AG08396 (cell line): Measurements from ENCODE around the gene PGAP6.
"Not testable (repeated sequence)": the region's sequence is repeated elsewhere in the genome, so short reads cannot be mapped to it uniquely, and the experiment has no call there.

Source experiments
- DNase-seq: peaks from one replicate; pipeline ENCODE4 v3.0.0; 2012; ENCODE audit warnings: low spot score, mixed read lengths

Gene PGAP6

DNA sequence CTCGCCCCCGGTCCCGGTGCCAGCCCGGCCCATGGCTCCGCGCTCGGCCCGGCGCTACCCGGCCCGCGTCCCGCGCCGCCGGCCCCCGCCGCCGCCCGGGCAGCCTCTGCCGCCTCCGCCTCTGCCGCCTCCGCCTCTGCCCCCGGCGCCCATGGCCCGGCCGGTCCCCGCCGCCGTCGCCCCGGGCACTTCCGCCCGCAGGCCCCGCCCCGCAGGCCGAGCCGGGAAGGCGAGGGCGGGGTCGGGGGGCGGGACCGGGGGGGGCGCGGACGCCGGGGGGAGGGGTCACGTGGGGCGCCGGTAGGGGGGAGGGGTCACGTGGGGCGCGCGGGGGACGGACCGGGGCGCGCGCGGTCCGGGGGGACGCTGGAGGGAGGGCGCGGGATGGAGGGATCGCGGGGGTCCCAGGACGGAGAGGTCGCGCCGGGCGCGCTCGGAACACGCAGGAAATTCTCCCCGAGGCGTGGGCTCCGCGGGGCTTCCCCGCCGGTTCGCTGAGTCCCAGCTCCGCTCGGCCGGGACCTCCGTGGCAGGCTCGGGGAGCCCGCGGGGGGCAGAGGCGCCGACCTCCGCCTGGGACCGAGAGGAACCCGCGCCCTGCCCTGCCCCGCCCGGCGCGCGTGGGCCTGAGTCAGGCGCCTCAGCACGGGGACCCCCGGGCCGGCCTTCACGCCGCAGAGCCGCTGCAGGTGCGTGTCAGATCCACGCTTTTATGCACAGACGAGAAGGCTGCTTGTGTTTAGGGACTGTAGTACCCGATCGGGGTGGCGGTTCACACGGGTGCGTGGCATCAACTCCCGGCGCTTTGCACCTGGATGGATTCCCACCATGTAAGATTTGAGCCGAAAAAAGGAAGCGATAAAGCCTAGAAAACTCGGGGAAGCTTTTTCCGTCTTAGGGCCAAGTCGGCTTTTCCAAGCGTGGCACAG is at the start of gene PGAP6:
Gene PGAP6, minus strand, starts transcription at position 190 of the 929 bp plus-strand sequence. Its CDS starts 157 bp downstream, at position 33.
- peak; percentile 95 for DNase-seq

GRCh38 chr16:430904-431303 is 49.1 kb upstream of the PGAP6 start:
- DNase-seq: no peak

- no peak for DNase-seq
Observed at GRCh38 chr16:427250-427649, 45.5 kb upstream of the PGAP6 start.

GRCh38 chr16:426906-427249 is 45.1 kb upstream of the PGAP6 start:
- DNase-seq: peak; percentile 28

- peak; percentile 40 for DNase-seq
Observed at GRCh38 chr16:426115-426905, 44.5 kb upstream of the PGAP6 start.

GRCh38 chr16:425740-426114 is 43.9 kb upstream of the PGAP6 start:
- DNase-seq: peak; percentile 50

DNA sequence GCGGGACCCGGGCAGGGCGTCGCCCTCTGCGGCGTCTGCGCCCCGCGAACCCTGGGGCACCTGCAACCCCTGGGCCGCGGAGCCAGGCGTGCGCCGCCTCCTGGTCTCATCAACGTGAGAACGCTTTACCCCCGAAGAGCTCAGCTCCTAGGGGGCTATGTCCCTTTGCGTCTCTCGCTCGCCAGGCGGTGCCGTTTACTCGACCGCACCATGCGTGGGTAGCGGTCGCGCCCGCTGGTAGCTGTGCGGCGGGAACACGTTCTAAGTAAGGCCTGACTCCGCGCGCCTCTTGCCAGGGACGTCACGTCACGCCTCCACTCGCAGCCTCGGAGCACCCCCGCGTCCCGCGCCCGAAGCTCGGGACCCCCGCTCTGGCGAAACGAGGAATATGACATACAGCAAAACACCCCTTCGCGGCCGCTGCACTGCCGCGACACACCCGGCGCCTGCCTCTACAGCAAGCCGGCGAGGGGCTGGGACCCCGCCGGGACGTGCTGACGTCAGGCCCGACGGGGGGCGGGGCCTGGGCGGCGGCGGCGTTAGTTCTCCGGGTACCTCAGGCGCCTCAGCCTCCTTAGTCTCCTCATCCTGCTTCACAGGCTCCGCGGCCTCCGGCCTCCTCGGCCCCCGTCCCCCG is 43.4 kb upstream of the PGAP6 start, which contains the start of gene RAB11FIP3:
Gene RAB11FIP3, plus strand, starts transcription at position 568 of the 637 bp plus-strand sequence. CDS start 358 bp downstream, outside the sequence.
- DNase-seq: peak; percentile 87

GRCh38 chr16:424623-425081 is 42.9 kb upstream of the PGAP6 start:
- peak; percentile 47 for DNase-seq

DNA sequence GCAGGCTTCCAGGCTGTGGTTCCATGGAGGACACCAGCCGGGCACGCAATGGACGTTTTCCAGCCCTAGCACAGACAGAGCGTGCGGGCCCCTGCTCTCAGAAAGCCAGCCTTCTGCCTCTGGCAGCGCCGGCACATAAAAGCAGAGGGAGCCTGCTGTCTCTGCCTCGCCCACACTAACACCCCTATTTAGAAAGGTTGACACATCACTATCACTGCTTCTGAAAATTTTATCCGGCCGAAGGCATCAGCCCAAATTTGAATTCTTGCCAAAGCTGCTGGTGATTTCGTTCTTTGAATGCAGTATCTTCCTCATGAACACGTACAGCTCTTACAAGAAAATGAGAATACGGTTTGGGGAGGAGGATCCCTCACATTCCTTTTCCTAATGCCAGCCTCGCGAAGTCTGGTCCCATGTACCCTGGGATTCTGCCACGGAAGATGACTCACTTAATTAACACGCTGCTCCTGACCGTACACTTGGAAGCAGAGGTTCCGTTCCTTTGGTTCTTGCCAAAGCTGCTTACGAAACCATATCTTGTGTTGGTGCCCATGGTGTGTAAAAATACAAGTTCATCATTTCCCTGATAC is 42.4 kb upstream of the PGAP6 start:
- DNase-seq: peak; percentile 94

GRCh38 chr16:422179-422578 is 40.4 kb upstream of the PGAP6 start:
- not testable (repeated sequence) for DNase-seq

- DNase-seq: not testable (repeated sequence)
Observed at GRCh38 chr16:415170-415498, 33.4 kb upstream of the PGAP6 start.

DNA sequence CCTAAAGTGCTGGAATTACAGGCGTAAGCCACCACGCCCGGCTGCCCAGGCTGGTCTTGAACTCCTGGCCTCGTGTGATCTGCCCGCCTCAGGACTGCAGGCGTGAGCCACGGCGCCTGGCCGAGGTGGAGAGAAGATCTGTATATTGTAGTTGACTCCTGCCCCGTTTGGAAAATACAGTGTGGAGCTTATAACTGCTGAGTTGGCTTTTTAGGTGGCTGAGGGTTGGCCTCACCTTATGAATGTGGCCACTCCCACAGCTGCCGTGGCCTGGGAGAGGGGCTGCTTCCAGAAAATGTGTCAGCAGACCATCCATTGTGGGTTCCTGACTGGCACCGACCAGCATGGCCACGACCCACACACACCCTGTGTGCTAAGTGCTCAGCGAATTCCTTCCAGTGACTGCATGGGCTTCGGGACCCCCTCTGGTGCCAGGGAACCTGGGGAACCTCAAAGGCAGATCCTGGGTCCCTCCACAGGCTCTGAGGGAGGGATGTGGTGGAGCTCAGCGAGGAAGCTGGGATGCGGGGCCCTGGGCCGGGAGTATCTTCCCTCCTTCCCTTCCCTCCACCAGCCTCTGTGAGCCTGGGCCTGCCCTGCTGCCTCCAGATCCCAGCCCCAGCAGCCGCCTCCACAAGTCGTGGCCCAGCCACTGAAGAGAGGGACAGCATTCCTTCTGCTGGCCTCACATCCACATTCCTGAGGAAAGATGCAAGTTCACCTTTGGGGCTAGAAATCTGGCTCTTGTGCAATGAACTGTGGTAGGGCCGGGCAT is 32.8 kb upstream of the PGAP6 start:
- DNase-seq: no peak

DNA sequence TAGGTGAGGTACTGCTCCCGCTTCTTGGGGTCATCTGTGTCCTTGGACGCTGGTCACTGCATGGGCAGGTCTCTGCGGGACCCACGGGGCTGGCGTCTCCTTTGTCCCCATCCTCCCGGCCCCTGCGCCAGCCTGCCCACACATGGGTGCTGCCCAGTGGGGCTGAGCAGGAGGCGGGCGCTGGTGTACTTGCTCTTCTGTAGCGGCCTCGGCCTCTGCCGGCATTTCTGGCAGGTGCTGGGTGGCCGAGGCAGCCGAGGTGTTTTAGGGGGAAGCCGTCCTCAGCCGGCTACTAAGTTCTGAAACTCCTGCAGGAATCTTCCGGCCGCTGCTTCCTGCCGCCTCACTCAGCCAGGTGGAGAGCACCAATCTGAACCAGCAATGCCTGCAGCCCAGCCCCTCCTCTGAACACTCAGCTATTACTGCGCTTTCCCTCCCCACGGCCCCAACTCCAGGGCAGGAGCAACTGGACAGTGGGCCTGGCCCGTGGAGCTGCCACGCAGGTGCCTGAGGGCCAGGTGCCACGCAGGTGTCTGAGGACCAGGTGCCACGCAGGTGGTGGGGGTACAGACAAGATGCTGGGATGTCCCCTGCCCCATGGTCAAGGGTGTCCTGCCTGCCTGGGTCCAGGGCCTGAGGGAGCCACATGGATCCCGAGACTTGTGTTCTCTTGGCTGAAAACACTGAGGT is 29.9 kb upstream of the PGAP6 start:
- no peak for DNase-seq

- no peak for DNase-seq
Observed at GRCh38 chr16:410516-411178, 28.9 kb upstream of the PGAP6 start.

DNA sequence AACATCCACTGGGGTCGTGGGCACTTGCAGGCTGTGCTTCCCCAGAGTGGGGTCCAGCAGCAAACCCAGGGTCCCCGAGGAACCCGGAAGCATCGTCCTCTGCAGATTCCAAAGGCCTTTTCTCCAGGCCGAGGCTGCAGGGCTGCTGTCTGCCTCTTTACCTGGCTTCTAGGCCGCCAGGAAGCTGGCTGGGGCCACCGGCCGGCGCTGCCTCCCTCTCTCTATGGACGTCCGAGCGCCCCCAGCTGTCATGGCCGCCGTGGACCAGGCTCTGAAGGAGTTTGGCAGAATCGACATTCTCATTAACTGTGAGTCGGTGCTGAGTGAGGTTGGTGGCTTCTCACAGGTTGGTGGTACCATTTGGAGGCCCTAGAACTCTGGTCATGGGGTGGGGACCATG is 25.5 kb upstream of the PGAP6 start:
- DNase-seq: peak; percentile 3

GRCh38 chr16:405548-406506 is 24.0 kb upstream of the PGAP6 start:
- no peak for DNase-seq

GRCh38 chr16:404971-405486 is 23.3 kb upstream of the PGAP6 start:
- no peak for DNase-seq

DNA sequence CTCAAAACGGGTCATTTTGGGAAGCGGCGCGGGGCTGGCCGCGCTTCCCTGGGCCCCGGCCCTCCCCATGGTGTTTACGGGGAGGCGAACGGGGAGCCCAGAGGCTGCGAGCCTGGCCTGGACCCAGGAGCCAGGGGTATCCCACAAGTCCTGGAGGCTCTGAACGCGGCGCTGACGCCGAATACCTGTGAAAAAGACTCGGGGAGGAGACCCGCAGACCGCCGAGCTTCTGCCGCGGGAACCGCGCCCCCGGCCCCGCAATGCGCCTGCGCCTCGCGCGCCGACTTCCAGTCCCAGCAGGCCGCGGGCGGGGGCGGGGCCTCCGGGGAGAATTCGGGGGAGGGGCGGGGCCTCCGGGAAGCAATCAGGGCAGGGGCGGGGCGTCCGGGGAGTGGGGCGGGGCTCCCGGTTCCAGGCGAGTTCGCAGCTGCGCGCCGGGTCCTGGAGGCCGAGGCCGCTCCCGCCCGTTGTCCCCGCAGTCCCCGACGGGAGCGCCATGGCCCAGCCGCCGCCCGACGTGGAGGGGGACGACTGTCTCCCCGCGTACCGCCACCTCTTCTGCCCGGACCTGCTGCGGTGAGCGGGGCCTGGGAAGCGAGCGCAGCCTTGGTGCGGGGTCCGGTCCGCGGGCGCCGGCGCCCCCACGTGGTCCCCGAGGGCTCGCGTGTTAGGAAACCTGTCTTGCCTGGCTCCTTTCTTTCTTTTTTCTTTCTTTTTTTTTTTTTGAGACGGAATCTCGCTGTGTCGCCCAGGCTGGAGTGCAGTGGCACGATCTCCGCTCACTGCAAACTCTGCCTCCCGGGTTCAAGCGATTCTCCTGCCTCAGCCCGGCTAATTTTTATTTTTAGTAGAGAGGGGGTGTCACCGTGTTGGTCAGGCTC is 19.9 kb upstream of the PGAP6 start, which contains the start of gene DECR2:
Gene DECR2, plus strand, starts transcription at position 418 of the 881 bp plus-strand sequence. Its CDS starts 79 bp downstream, at position 497.
- DNase-seq: peak; percentile 99
